Measurements from ENCODE around the gene PTPN22.

The PTPN22 gene

DNA sequence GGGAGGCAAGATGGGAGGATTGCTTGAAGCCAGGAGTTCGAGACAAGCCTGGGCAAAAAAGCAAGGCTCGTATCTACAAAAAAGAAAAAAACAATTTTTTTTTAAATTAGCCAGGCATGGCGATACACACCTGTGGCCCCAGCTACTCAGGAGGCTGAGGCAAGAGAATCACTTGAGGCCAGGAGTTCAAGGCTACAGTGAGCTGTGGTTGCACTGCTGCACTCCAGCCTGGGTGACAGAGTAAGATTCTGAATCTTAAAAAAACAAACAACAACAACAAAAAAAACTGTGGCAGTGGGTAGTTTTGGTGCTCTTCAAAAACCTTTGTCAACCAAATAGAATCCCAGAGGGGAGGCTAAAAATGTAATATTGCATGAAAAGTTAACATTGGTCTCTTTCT is 734 bp downstream of the PTPN22 start:
- H3K4me3 ChIP-seq (ENCODE audit: low read depth, low read length): no peak overlapping the region

DNA sequence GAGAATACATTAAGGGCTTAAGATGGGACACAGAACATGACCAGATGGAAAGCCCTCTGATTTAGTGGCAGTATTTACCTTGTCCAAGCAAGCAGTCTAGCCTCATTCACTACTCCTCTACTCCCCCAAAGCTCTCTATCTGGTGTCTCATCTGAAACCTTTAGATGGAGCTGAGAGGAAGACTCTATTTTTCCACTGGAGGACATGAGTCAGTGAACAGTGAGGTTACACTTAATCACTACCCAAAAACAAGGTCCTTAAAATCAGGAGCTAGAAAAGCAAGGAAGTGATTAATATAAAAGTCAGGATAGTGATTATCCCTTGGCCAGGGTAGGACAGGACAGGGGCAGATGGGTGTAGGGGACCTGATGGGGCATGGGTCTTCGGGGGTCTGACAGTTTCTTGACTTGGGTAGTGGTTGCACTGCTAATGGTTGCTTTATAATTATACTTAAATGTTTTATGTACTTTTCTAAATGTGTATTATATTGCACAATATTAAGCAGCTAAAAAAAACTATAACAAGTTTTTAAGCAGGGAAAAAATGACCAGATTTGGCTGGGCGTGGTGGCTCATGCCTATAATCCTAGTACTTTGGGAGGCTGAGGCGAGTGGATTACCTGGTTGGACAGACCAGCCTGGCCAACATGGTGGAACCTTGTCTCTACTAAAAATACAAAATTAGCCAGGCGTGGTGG is 3.0 kb downstream of the PTPN22 start:
- H3K9me3 ChIP-seq: no peaks in the 10 kb centered on the region
- no peaks in the 10 kb centered on the region for H3K4me1 ChIP-seq
- TF ChIP-seq, protein P1, sequence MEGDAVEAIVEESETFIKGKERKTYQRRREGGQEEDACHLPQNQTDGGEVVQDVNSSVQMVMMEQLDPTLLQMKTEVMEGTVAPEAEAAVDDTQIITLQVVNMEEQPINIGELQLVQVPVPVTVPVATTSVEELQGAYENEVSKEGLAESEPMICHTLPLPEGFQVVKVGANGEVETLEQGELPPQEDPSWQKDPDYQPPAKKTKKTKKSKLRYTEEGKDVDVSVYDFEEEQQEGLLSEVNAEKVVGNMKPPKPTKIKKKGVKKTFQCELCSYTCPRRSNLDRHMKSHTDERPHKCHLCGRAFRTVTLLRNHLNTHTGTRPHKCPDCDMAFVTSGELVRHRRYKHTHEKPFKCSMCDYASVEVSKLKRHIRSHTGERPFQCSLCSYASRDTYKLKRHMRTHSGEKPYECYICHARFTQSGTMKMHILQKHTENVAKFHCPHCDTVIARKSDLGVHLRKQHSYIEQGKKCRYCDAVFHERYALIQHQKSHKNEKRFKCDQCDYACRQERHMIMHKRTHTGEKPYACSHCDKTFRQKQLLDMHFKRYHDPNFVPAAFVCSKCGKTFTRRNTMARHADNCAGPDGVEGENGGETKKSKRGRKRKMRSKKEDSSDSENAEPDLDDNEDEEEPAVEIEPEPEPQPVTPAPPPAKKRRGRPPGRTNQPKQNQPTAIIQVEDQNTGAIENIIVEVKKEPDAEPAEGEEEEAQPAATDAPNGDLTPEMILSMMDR (IDR thresholded peaks at IDR 0.05; ENCODE audit: low read depth, low read length): no peak
- DNase-seq: no peak
- no peaks in the 10 kb centered on the region; the same call in 1 of the 2 replicates for H3K27me3 ChIP-seq
- no peaks in the 10 kb centered on the region for H3K36me3 ChIP-seq
- H3K4me3 ChIP-seq (ENCODE audit: low read depth, low read length): no peak overlapping the region

More for the DNA sequence above, 734 bp downstream of the PTPN22 start:
- H3K4me1 ChIP-seq: no peaks in the 10 kb centered on the region
- no peaks in the 10 kb centered on the region; the same call in 1 of the 2 replicates for H3K27me3 ChIP-seq
- TF ChIP-seq, protein P1 (IDR thresholded peaks at IDR 0.05; ENCODE audit: low read depth, low read length): no peak
- no peak for DNase-seq
- H3K36me3 ChIP-seq: no peaks in the 10 kb centered on the region
- no peaks in the 10 kb centered on the region for H3K9me3 ChIP-seq

DNA sequence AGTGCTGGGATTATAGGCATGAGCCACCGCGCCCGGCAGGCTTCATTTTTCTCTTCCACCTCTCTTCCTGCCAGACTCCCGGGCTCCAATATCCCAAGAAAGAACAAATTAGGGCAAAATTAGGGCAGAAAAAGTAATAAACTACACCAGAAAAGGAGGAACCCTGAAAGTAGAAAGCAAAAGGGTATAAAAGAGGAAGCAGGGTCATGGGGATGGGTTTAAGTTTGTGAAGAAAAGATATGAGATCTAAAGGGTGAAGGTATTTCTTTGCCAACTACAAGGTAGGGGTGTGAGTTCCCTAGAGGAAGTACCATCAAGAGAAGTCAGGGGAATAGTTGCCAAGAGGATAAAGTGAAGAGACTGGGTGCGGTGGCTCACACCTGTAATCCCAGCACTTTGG is 9.9 kb downstream of the PTPN22 start:
- TF ChIP-seq, protein P1 (IDR thresholded peaks at IDR 0.05; ENCODE audit: low read depth, low read length): no peak

DNA sequence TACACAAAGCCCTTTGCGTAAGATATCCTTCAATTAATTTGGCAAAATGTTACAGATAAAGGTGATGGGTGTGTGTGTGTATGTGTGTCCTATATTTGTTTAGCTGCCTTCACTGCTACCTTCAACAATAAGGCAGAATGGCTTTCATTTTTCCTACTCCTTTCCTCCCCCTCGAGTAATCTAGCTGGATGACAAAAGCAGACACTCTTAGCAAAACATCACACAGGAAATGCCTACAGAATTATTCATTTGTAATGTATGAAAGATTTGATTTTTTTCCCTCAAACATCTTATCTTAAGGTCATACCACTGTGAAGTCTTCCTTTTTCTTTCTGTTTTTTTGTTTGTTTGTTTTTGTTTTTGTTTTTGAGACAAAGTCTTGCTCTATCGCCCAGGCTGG is 10.6 kb downstream of the PTPN22 start:
- Histone ChIP-seq H3K4me1 (no peaks in the 10 kb centered on the region), H3K36me3 (no peaks in the 10 kb centered on the region), H3K9me3 (no peaks in the 10 kb centered on the region), H3K4me3 (ENCODE audit: low read depth, low read length) (no peak overlapping the region), H3K27me3 (no peaks in the 10 kb centered on the region)
- TF ChIP-seq, protein P1 (IDR thresholded peaks at IDR 0.05; ENCODE audit: low read depth, low read length): no peak
- no peak for DNase-seq

More for the DNA sequence above, 9.9 kb downstream of the PTPN22 start:
- H3K4me3 ChIP-seq (ENCODE audit: low read depth, low read length): no peak overlapping the region
- DNase-seq: no peak
- no peaks in the 10 kb centered on the region for H3K27me3 ChIP-seq
- H3K9me3 ChIP-seq: no peaks in the 10 kb centered on the region
- no peaks in the 10 kb centered on the region for H3K36me3 ChIP-seq
- H3K4me1 ChIP-seq: no peaks in the 10 kb centered on the region

DNA sequence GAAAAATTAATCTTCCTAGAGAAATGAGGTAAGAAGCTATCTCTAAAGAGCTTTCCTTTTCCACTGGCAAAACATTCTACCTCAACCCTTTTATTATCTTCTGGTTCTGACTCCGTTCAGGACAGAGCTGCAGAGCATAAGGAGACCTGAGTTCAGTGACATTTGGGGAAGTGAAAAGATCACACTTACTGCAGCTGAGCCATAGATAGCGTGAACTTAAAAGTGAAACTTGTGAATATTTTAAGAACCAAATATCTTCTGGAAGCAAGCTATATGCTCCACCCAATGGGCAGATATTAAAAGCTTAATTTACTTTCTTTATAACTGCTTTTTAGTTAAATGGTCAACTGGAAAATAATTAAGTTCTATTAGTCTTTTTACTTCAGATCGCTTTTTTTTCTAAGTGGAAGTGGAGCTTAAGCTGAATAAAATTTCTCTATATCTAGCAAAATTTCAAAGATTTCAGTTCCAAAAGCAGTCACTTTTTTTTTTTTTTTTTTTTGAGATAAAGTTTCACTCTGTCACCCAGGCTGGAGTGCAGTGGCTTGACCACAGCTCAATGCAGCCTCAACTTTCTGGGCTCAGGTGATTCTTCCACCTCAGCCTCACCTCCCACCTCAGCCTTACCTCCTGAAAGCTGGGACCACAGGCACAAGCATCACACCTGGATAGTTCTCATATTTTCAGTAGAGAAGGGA is 11.9 kb downstream of the PTPN22 start:
- no peaks in the 10 kb centered on the region for H3K9me3 ChIP-seq
- H3K27me3 ChIP-seq: no peaks in the 10 kb centered on the region
- H3K4me3 ChIP-seq (ENCODE audit: low read depth, low read length): no peak overlapping the region
- no peaks in the 10 kb centered on the region for H3K4me1 ChIP-seq
- DNase-seq: no peak
- TF ChIP-seq, protein P1 (IDR thresholded peaks at IDR 0.05; ENCODE audit: low read depth, low read length): no peak
- no peaks in the 10 kb centered on the region for H3K36me3 ChIP-seq

DNA sequence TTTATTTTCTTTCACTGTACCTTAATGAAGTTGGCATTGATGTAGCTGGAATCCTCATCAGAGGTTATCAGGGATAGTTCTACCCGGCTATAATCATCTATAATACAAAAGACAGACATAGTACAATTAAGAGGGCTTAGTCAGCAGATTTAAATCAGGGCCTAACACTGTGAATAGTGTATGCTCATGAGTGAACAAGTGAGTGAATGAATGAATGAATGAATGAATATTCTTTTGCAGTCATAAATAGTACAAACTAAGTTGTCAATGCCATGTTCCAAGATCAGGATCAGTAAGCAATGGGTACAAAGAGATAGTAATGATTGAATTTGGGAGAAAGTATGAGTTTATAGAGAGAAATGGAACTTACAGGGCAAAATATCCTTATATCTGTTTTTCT is 12.5 kb downstream of the PTPN22 start:
- Histone ChIP-seq H3K36me3 (no peaks in the 10 kb centered on the region), H3K4me1 (no peaks in the 10 kb centered on the region), H3K4me3 (ENCODE audit: low read depth, low read length) (no peak overlapping the region), H3K27me3 (no peaks in the 10 kb centered on the region), H3K9me3 (no peaks in the 10 kb centered on the region)
- TF ChIP-seq, protein P1 (IDR thresholded peaks at IDR 0.05; ENCODE audit: low read depth, low read length): no peak
- DNase-seq: no peak
